ENCODE measurements around the gene EXOC6B.
A peak's percentile ranks its signal among the peaks of the same experiment; 100 is the strongest.

The EXOC6B gene

GRCh38 chr2:72583376-72583775, 242.5 kb downstream of the EXOC6B start:
- no peak overlapping the region for H3K4me2 ChIP-seq (ENCODE audit: low read length)
- H3K4me1 ChIP-seq (ENCODE audit: low read length), result no peaks in the 10 kb centered on the region
- H3K36me3 ChIP-seq (replicated peaks; ENCODE audit: low read depth, low read length), result no peaks in the 10 kb centered on the region
- no peak overlapping the region for H3K9ac ChIP-seq (ENCODE audit: low read length)
- H3K27me3 ChIP-seq (ENCODE audit: low read depth, low read length), result no peaks in the 10 kb centered on the region
- no peaks in the 10 kb centered on the region for H4K20me1 ChIP-seq (ENCODE audit: insufficient read depth, low read length)
- no peaks in the 10 kb centered on the region for H3K79me2 ChIP-seq (ENCODE audit: low read length)
- no peak overlapping the region for H2AFZ ChIP-seq (ENCODE audit: low read depth, low read length)
- H3K27ac ChIP-seq (ENCODE audit: low read length), result no peak overlapping the region
- no peaks in the 10 kb centered on the region for H3K9me3 ChIP-seq (ENCODE audit: insufficient read depth, low read length)
- H3K4me3 ChIP-seq (ENCODE audit: low read length), result no peak overlapping the region
- TF ChIP-seq CTCF (IDR thresholded peaks at IDR 0.05; ENCODE audit: low read depth, low read length) (no peak), EZH2phosphoT487 (IDR thresholded peaks at IDR 0.05; ENCODE audit: low read depth) (no peak)

- H3K9ac ChIP-seq (ENCODE audit: low read length), result no peak overlapping the region
- H3K9me3 ChIP-seq (ENCODE audit: insufficient read depth, low read length), result no peaks in the 10 kb centered on the region
- no peak overlapping the region for H3K27ac ChIP-seq (ENCODE audit: low read length)
- TF ChIP-seq CTCF (IDR thresholded peaks at IDR 0.05; ENCODE audit: low read depth, low read length), result no peak
- no peak for TF ChIP-seq EZH2phosphoT487 (IDR thresholded peaks at IDR 0.05; ENCODE audit: low read depth)
- H2AFZ ChIP-seq (ENCODE audit: low read depth, low read length), result no peak overlapping the region
- H4K20me1 ChIP-seq (ENCODE audit: insufficient read depth, low read length), result no peaks in the 10 kb centered on the region
- H3K27me3 ChIP-seq (ENCODE audit: low read depth, low read length), result no peaks in the 10 kb centered on the region
- H3K4me1 ChIP-seq (ENCODE audit: low read length), result no peaks in the 10 kb centered on the region
- H3K36me3 ChIP-seq (replicated peaks; ENCODE audit: low read depth, low read length), result no peaks in the 10 kb centered on the region
- no peak overlapping the region for H3K4me2 ChIP-seq (ENCODE audit: low read length)
- H3K79me2 ChIP-seq (ENCODE audit: low read length), result no peaks in the 10 kb centered on the region
- H3K4me3 ChIP-seq (ENCODE audit: low read length), result no peak overlapping the region
Measured at GRCh38 chr2:72581560-72582181, 244.2 kb downstream of the EXOC6B start.

GRCh38 chr2:72579591-72580180, 246.1 kb downstream of the EXOC6B start:
- Histone ChIP-seq H3K4me1 (ENCODE audit: low read length) (no peaks in the 10 kb centered on the region), H3K4me2 (ENCODE audit: low read length) (no peak overlapping the region), H3K27ac (ENCODE audit: low read length) (no peak overlapping the region), H2AFZ (ENCODE audit: low read depth, low read length) (no peak overlapping the region), H3K27me3 (ENCODE audit: low read depth, low read length) (no peaks in the 10 kb centered on the region), H3K9ac (ENCODE audit: low read length) (no peak overlapping the region), H3K4me3 (ENCODE audit: low read length) (no peak overlapping the region), H3K36me3 (replicated peaks; ENCODE audit: low read depth, low read length) (no peaks in the 10 kb centered on the region), H3K79me2 (ENCODE audit: low read length) (no peaks in the 10 kb centered on the region), H3K9me3 (ENCODE audit: insufficient read depth, low read length) (no peaks in the 10 kb centered on the region), H4K20me1 (ENCODE audit: insufficient read depth, low read length) (no peaks in the 10 kb centered on the region)
- peak; percentile 82 for TF ChIP-seq CTCF (IDR thresholded peaks at IDR 0.05; ENCODE audit: low read depth, low read length)
- no peak for TF ChIP-seq EZH2phosphoT487 (IDR thresholded peaks at IDR 0.05; ENCODE audit: low read depth)

- TF ChIP-seq CTCF (IDR thresholded peaks at IDR 0.05; ENCODE audit: low read depth, low read length) (no peak), EZH2phosphoT487 (IDR thresholded peaks at IDR 0.05; ENCODE audit: low read depth) (no peak)
- Histone ChIP-seq H3K4me2 (ENCODE audit: low read length) (no peak overlapping the region), H3K79me2 (ENCODE audit: low read length) (no peaks in the 10 kb centered on the region), H3K4me3 (ENCODE audit: low read length) (no peak overlapping the region), H3K4me1 (ENCODE audit: low read length) (no peaks in the 10 kb centered on the region), H3K9me3 (ENCODE audit: insufficient read depth, low read length) (no peaks in the 10 kb centered on the region), H3K36me3 (replicated peaks; ENCODE audit: low read depth, low read length) (no peaks in the 10 kb centered on the region), H4K20me1 (ENCODE audit: insufficient read depth, low read length) (no peaks in the 10 kb centered on the region), H2AFZ (ENCODE audit: low read depth, low read length) (no peak overlapping the region), H3K27me3 (ENCODE audit: low read depth, low read length) (no peaks in the 10 kb centered on the region), H3K9ac (ENCODE audit: low read length) (no peak overlapping the region), H3K27ac (ENCODE audit: low read length) (no peak overlapping the region)
Measured at GRCh38 chr2:72576861-72577260, 249.0 kb downstream of the EXOC6B start.
